K562 (cell line): ENCODE data around the gene MRPL55. TPM values are rescaled to one million over a fixed set of nuclear protein-coding genes. Genes with fewer than 3 reads are reported as not detected.
A peak's percentile ranks its signal among the peaks of the same experiment; 100 is the strongest.

ENCODE experiments used
- ATAC-seq: fragments of 200-7000 bp; cut with Tn5 transposase; 3 replicates; pipeline ENCODE4 v1.9.1; 2020; ENCODE audit warnings: moderate library complexity
- BruUV-seq: library from RNA; stranded (reverse); fragments of 400-500 nt; replicated peaks from 2 replicates; lab custom pipeline; 2021; lab: Mats Ljungman, UMichigan
- CTCF ChIA-PET: fragments of 300-600 bp; formaldehyde crosslinking; extraction: SDS; loops from one replicate; lab custom pipeline; 2021; ENCODE audit warnings: low intra/inter-chr PET ratio; lab: Yijun Ruan, JAX
- POLR2A ChIA-PET: fragments of 300-600, 350-650 bp; sonication (Branson Sonifier 250); formaldehyde crosslinking; extraction: SDS; loops from one replicate; lab custom pipeline; 2021; ENCODE audit warnings: antibody characterized with exemption, inconsistent platforms; lab: Yijun Ruan, JAX
- DNase-seq, 4 experiments: peaks; one replicate each; pipeline versions ENCODE4 v3.0.0 to v3.0.0-alpha.2; 2011 to 2018; ENCODE audit warnings: low spot score in 3 of 4, mixed read lengths in 3 of 4; ENCODE audit errors: extremely low read depth in 1 of 4
- FAIRE-seq: peaks from 2 replicates; lab custom pipeline; 2011; peaks lifted over from hg19 to GRCh38; lab: Jason Lieb, UNC
- H2AFZ ChIP-seq: 2 replicates; pipeline ENCODE4 v1.6.0; 2011; ENCODE audit warnings: low read depth, low read length, control low read depth, inconsistent platforms
- H3K27ac ChIP-seq: fragments of 200-600 bp; 3 replicates; pipeline ENCODE4 v1.8.0; 2011; ENCODE audit warnings: low read depth, mild to moderate bottlenecking, control low read depth, inconsistent platforms, low read length, moderate library complexity, mixed read lengths; ENCODE audit errors: extremely low read depth
- H3K27me3 ChIP-seq, 2 experiments: fragments of 300-600 bp in 1 of 2; 2 replicates in 1 of 2; 3 replicates in 1 of 2; pipeline versions ENCODE4 v1.6.0 to v1.8.0; 2011; ENCODE audit warnings: inconsistent platforms in 2 of 2, low read length in 2 of 2, mild to moderate bottlenecking in 1 of 2, mixed read lengths in 1 of 2, moderate library complexity in 1 of 2; ENCODE audit not compliant: control insufficient read depth in 2 of 2, insufficient read depth in 2 of 2
- H3K36me3 ChIP-seq: fragments of 300-600 bp; 3 replicates; pipeline ENCODE4 v1.8.0; 2011; ENCODE audit warnings: mild to moderate bottlenecking, low read length, inconsistent platforms; ENCODE audit not compliant: control insufficient read depth, insufficient read depth
- H3K4me1 ChIP-seq, 2 experiments: fragments of 200-600 bp in 1 of 2; replicated peaks in 1 of 2; 2 replicates in 1 of 2; 3 replicates in 1 of 2; pipeline versions ENCODE4 v1.5.1 to v1.8.0; 2011; ENCODE audit warnings: inconsistent platforms in 2 of 2, low read length in 2 of 2, mild to moderate bottlenecking in 1 of 2, mixed read lengths in 1 of 2, moderate library complexity in 1 of 2; ENCODE audit not compliant: control insufficient read depth in 2 of 2, insufficient read depth in 2 of 2
- H3K4me2 ChIP-seq: 2 replicates; pipeline ENCODE4 v1.6.1; 2011; ENCODE audit warnings: low read length, control low read depth, inconsistent platforms, mixed read lengths; ENCODE audit not compliant: insufficient read depth
- H3K4me3 ChIP-seq: fragments of 200-600 bp; sonication (generic), shearing (Covaris generic); 2 replicates; pipeline ENCODE4 v1.5.1; 2016; ENCODE audit warnings: control low read depth, inconsistent platforms
- H3K79me2 ChIP-seq: fragments of 200-600 bp; 3 replicates; pipeline ENCODE4 v1.8.0; 2011; ENCODE audit warnings: low read length, inconsistent platforms; ENCODE audit not compliant: control insufficient read depth, insufficient read depth
- H3K9ac ChIP-seq, 2 experiments: 2 replicates each; pipeline versions ENCODE4 v1.6.0 to v1.6.1; 2011; ENCODE audit warnings: low read depth in 2 of 2, low read length in 2 of 2, control low read depth in 1 of 2, inconsistent platforms in 1 of 2, mild to moderate bottlenecking in 1 of 2, mixed read lengths in 1 of 2; ENCODE audit not compliant: insufficient read depth in 1 of 2
- H3K9me1 ChIP-seq: one replicate; pipeline ENCODE4 v1.6.0; 2011; ENCODE audit warnings: inconsistent platforms, mild to moderate bottlenecking, low read length, moderate library complexity; ENCODE audit not compliant: control insufficient read depth, insufficient read depth
- H3K9me3 ChIP-seq: replicated peaks from 2 replicates; pipeline ENCODE4 v1.5.1; 2011; ENCODE audit warnings: low read depth, low read length, inconsistent platforms; ENCODE audit not compliant: control insufficient read depth, insufficient read depth
- H4K20me1 ChIP-seq: replicated peaks from 2 replicates; pipeline ENCODE4 v1.6.1; 2011; ENCODE audit warnings: low read length, inconsistent platforms, mixed read lengths; ENCODE audit not compliant: control insufficient read depth, insufficient read depth
- CEBPG ChIP-seq, 3 experiments: fragments of 200-800 bp in 1 of 3; sonication (Bioruptor generic) in 1 of 3; sonication (generic) in 1 of 3; formaldehyde crosslinking in 1 of 3; IDR thresholded peaks in 2 of 3; conservative IDR thresholded peaks in 1 of 3; 2 replicates each; pipeline versions ENCODE4 v1.6.1 to v1.8.0; 2016 to 2022; ENCODE audit warnings: missing compliant biosample characterization in 2 of 3, missing genetic modification characterization in 2 of 3, mild to moderate bottlenecking in 1 of 3, missing genetic modification reagents in 1 of 3
- CREB3L1 ChIP-seq: fragments of 450-650 bp; IDR thresholded peaks from 2 replicates; pipeline ENCODE4 v1.6.1; 2014; ENCODE audit warnings: low read depth, mild to moderate bottlenecking, moderate library complexity, borderline replicate concordance
- GTF2A2 ChIP-seq: IDR thresholded peaks from 2 replicates; pipeline ENCODE4 v1.6.1; 2016; ENCODE audit warnings: mild to moderate bottlenecking, missing genetic modification characterization, missing compliant biosample characterization
- GTF2F1 ChIP-seq: IDR thresholded peaks from 2 replicates; pipeline ENCODE4 v1.6.1; 2011; ENCODE audit warnings: low read depth, low read length, improper control_type of control experiment
- HLTF ChIP-seq: fragments of 450-650 bp; IDR thresholded peaks from 2 replicates; pipeline ENCODE4 v1.6.1; 2016
- KLF13 ChIP-seq: fragments of 450-650 bp; IDR thresholded peaks from 2 replicates; pipeline ENCODE4 v1.6.1; 2016; ENCODE audit warnings: missing genetic modification characterization, low read depth, mild to moderate bottlenecking, missing compliant biosample characterization, moderate library complexity, borderline replicate concordance
- MTF1 ChIP-seq: fragments of 250-450 bp; sonication (Bioruptor Pico); IDR thresholded peaks from 2 replicates; pipeline ENCODE4 v1.9.0; 2021; ENCODE audit warnings: moderate library complexity, mild to moderate bottlenecking, inconsistent platforms, borderline replicate concordance
- POLR2G ChIP-seq: fragments of 200-400 bp; formaldehyde crosslinking; IDR thresholded peaks from 2 replicates; pipeline ENCODE4 v1.6.1; 2017; ENCODE audit warnings: low read depth, mild to moderate bottlenecking, antibody characterized with exemption, low read length, moderate library complexity
- PRPF4 ChIP-seq: fragments of 200-400 bp; formaldehyde crosslinking; IDR thresholded peaks from one replicate; pipeline ENCODE4 v1.6.1; 2017; ENCODE audit warnings: low read length, low read depth, mild to moderate bottlenecking; ENCODE audit not compliant: insufficient read depth, poor library complexity, severe bottlenecking
- RAD21 ChIP-seq, 2 experiments: fragments of 250-450 bp in 1 of 2; fragments of 450-650 bp in 1 of 2; sonication (Bioruptor Pico) in 1 of 2; formaldehyde crosslinking in 1 of 2; IDR thresholded peaks in 1 of 2; conservative IDR thresholded peaks in 1 of 2; 2 replicates each; pipeline versions ENCODE4 v1.4.0 to v1.8.0; 2020 to 2022; ENCODE audit warnings: mild to moderate bottlenecking in 2 of 2, moderate library complexity in 1 of 2
- RBFOX2 ChIP-seq: fragments of 200-400 bp; formaldehyde crosslinking; IDR thresholded peaks from 2 replicates; pipeline ENCODE4 v1.6.1; 2017; ENCODE audit warnings: low read depth, mild to moderate bottlenecking, low read length, moderate library complexity
- SUPT5H ChIP-seq: fragments of 450-650 bp; IDR thresholded peaks from 2 replicates; pipeline ENCODE4 v1.6.1; 2016
- ZBTB33 ChIP-seq: sonication (generic); formaldehyde crosslinking; IDR thresholded peaks from 2 replicates; pipeline ENCODE4 v1.8.1; 2023; ENCODE audit warnings: mild to moderate bottlenecking, missing genetic modification reagents
- ZNF146 ChIP-seq: IDR thresholded peaks from one replicate; pipeline ENCODE4 v1.6.1; 2018; ENCODE audit warnings: missing compliant biosample characterization; ENCODE audit not compliant: unreplicated experiment
- ZNF280B ChIP-seq: fragments of 250-450 bp; sonication (Bioruptor Pico); IDR thresholded peaks from 2 replicates; pipeline ENCODE4 v1.5.1; 2021; ENCODE audit warnings: mild to moderate bottlenecking
- WGBS: fragments of 100-300 bp; shearing (Covaris generic); methylation state at CpG from one replicate; pipeline ENCODE4 v1.1.6; 2016; ENCODE audit warnings: low coverage, mixed read lengths; ENCODE audit not compliant: insufficient coverage; ENCODE audit errors: missing lambda C conversion rate; 5-methylcytosine and 5-hydroxymethylcytosine counted together
- in situ Hi-C: fragments of 300-500 bp; cut with MboI; formaldehyde crosslinking; loops from 4 replicates; pipeline ENCODE4 v1.15.0; 2018; ENCODE audit warnings: inconsistent platforms, mixed read lengths
- intact Hi-C: fragments of 100-400 bp; cut with micrococcal nuclease; formaldehyde crosslinking; loops from 2 replicates; pipeline ENCODE4 v1.14.2; 2022
- polyA plus RNA-seq, 8 experiments: library from polyadenylated mRNA; depleted of rRNA in 4 of 8; stranded (reverse) in 5 of 8; unstranded in 3 of 8; fragments of >200 nt; fragmentation: Nextera tagmentation in 2 of 8; fragmentation: Illumina TruSeq in 1 of 8; extraction: Ambion mirVana in 2 of 8; extraction: Trizol in 1 of 8; gene quantifications; 2 replicates each; pipeline versions ENCODE4 v1.2.1 to v1.2.3, GENCODE V29; 2011 to 2014; ENCODE audit warnings: inconsistent platforms in 1 of 8, missing spikeins in 1 of 8
- total RNA-seq, 7 experiments: library from RNA; depleted of rRNA in 6 of 7; stranded (reverse); fragments of >200 nt in 6 of 7; fragmentation: Illumina TruSeq in 2 of 7; extraction: Trizol in 2 of 7; gene quantifications; 2 replicates each; pipeline versions ENCODE4 v1.2.1 to v1.2.3, GENCODE V29; 2011 to 2021; ENCODE audit warnings: low replicate concordance in 1 of 7

MRPL55 gene
- total and polyA plus RNA-seq, 9 of the 15 experiments (the other 6 are each of a cell fraction or from before 2014, with no cell fraction given), result 34.9 to 228 (median 81.0) TPM

GRCh38 chr1:228088586-228089498 is 20.3 kb downstream of the MRPL55 start:
- no peak overlapping the region; the same call in 2 of the 3 replicates for H3K27ac ChIP-seq
- H3K4me2 ChIP-seq, result no peak overlapping the region
- no peak overlapping the region for H3K4me3 ChIP-seq
- 89% methylated on average over 17 of the region's 21 CpGs for WGBS
- no peak for DNase-seq
- no peak for FAIRE-seq
- no TSS peak for BruUV-seq
- H2AFZ ChIP-seq, result no peak overlapping the region
- peak overlapping the region in 1 of 2 experiments; percentile 56; a peak in 2 of 4 replicates for H3K9ac ChIP-seq
- peaks cover 43 to 46% of the 10 kb centered on the region in 2 experiments; a peak in 4 of 5 replicates for H3K4me1 ChIP-seq
- ChIA-PET POLR2A (interaction anchor here (0.6 to 7.1 kb wide), 2 partner anchors 11 to 22 kb away, joined by 3 to 92 read pairs; no protein-coding TSS in a partner anchor), CTCF (no interaction called here)
- H3K27me3 ChIP-seq, result no peaks in the 10 kb centered on the region
- in situ Hi-C loops, result no loop called here
- no peak for ATAC-seq
- H3K36me3 ChIP-seq, result peaks cover 94% of the 10 kb centered on the region
- H3K9me1 ChIP-seq, result peaks cover 54% of the 10 kb centered on the region
- H3K9me3 ChIP-seq, result peaks cover 14% of the 10 kb centered on the region
- H4K20me1 ChIP-seq, result peaks cover 94% of the 10 kb centered on the region
- H3K79me2 ChIP-seq, result peaks cover 100% of the 10 kb centered on the region
- intact Hi-C loops, result no loop called here
- TF ChIP-seq ZNF146 (CRISPR knock-in tag) (no peak), RBFOX2 (peak; percentile 52), ZNF280B (CRISPR knock-in tag) (no peak), POLR2G (peak; percentile 44), GTF2A2 (tag) (no peak), RAD21 (CRISPR knock-in tag; conservative IDR thresholded peaks at IDR 0.05 in 1 of 2, IDR thresholded peaks at IDR 0.05 in 1 of 2) (no peak), HLTF (no peak), ZBTB33 (CRISPR knock-in tag) (0 out of 2 replicates have a peak, but pooled peaks have one; percentile 29), SUPT5H (no peak), PRPF4 (no peak), CEBPG (CRISPR knock-in tag; IDR thresholded peaks at IDR 0.05) (peak; percentile 83), CEBPG (tag; conservative IDR thresholded peaks at IDR 0.05 in 1 of 2, IDR thresholded peaks at IDR 0.05 in 1 of 2) (peak; percentile 74 to 83), MTF1 (CRISPR knock-in tag) (no peak), KLF13 (tag) (no peak), CREB3L1 (no peak), GTF2F1 (no peak)
